DMS79 treated with DMSO at 0.1 percent for 48 hours (cell line): ENCODE measurements around the gene NANOS3.

Experiments used
- DNase-seq: peaks from one replicate; lab custom pipeline; 2025; lab: John Stamatoyannopoulos, UW

Gene NANOS3

DNA sequence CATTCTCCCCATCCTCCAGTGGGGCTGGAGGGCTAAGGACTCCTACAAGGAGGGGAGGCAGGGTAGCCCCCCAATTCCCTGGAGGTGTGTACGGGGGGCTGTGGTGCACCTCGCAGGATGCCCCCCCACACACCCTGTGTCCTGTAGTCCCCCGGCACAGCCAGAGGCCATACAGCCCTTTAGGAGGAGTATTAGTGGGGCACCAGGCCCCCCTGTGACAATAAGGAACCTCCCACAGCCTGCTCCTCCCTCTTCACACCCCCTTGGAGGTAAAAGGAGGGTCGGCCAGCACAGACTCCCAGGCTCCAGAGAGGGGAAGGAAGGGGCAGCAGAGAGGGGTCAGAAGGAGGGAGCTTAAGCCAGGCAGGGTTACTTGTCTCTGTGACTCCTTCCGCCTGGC, at the start of gene NANOS3:
TSS of gene NANOS3 (plus strand) at position 301 of the 400 bp plus-strand sequence. CDS start 115 bp downstream, outside the sequence.
- no peak for DNase-seq

GRCh38 chr19:13827656-13828055, 49.3 kb upstream of the NANOS3 start:
- DNase-seq, result no peak

DNA sequence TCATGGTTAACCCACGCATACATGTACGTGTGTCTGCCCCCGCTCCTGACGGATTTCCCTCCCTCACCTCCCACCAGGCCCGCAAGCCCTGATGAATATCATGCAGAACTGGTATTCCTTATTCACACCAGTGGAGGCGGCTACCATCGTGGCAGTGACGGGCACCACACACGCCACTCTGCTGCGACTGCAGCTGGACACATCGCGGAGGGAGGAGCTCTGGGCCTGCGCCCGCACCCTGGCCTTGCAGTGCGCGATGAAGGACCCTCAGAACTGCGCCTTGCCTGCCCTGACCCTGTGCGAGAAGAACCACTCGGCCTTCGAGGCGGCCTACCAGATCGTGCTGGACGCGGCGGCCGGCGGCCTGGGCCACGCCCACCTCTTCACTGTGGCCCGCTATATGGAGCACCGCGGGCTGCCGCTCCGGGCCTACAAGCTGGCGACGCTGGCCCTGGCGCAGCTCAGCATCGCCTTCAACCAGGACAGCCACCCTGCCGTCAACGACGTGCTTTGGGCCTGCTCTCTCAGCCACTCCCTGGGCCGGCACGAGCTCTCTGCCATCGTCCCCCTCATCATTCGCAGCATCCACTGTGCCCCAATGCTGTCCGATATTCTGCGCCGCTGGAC, 46.7 kb upstream of the NANOS3 start:
- DNase-seq, result no peak

- no peak for DNase-seq
These were observed 46.0 kb upstream of the NANOS3 start for GRCh38 chr19:13830741-13831536.

GRCh38 chr19:13831537-13832467, 45.1 kb upstream of the NANOS3 start:
- DNase-seq, result no peak

DNA sequence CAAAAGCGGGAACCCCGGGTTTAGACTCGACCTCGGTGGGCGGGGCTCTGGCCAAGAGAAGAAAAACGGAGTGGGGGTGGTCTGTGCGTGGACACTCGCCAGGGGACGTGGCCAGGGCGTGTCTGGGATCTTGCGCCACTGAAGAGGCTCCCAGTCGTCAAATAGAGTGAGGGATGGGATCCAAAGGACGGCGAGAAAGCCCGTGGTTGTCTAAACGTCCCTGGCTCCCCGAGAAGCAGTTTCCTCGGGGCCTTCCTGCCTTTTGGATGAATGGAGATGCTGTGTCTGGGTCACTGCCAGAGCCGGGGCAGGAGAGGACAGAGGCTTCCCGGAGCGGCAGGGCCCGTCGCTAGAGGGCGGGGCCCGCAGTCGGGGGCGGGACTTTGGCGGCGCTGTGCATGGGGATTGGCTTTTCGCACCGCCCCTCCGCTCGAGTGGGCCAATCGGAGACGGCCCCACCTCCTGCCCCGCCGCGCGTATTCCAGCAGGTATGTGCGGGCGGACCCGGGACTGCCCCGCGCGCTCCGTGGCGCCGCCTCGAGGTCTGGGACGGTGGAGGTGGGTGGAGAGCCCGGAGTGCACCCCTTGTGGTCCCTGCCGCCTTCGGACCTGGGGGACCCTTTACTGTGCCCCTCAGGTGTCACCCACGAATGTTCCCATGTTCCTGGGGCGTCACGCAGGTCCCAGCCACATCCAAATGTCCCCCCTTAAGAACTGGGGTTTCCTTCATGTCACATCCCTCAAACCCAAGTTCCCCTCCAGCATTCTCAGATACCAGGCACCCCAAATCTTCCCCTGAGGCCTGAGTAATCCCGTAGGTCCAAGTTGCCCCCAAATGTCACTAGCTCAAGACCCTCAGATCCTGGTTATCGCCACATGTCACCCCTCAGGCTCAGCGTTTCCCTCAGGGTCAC, 43.3 kb upstream of the NANOS3 start:
- peak; percentile 90 for DNase-seq

DNA sequence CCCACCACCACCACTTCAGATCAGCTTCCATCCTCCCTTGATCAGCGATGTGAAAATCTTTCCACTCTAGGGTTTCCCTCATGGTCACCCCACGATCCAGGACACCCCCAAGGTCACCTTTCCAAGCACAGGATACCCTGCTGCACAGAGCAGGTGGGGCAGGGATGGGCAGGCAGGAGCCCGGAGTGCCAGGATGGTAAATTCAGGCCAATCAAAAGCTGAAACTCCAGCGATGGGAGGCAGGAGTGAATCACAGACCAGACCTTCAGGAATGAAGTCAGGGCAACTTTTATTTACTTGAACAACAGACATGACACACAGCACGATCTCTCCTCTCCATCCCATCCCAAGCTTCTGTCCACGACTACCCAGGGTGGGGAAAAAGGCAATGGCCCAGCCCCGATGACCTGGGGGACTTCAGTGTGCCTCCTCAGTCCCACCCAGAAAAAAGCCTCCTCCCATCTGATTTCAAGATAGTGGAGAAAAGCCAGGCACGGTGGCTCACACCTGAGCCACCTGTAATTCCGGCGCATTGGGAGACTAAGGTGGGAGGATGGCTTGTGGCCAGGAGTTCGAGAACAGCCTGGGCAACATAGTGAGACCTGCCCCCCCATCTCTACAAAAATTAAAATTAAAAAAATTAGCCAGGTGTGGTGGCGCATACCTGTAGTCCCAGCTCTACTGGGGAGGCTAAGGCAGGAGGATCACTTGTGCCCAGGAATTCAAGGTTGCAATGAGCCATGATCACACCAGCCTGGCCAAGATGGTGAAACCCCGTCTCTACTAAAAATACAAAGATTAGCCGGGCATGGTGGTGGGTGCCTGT, 42.5 kb upstream of the NANOS3 start:
- DNase-seq, result no peak

DNA sequence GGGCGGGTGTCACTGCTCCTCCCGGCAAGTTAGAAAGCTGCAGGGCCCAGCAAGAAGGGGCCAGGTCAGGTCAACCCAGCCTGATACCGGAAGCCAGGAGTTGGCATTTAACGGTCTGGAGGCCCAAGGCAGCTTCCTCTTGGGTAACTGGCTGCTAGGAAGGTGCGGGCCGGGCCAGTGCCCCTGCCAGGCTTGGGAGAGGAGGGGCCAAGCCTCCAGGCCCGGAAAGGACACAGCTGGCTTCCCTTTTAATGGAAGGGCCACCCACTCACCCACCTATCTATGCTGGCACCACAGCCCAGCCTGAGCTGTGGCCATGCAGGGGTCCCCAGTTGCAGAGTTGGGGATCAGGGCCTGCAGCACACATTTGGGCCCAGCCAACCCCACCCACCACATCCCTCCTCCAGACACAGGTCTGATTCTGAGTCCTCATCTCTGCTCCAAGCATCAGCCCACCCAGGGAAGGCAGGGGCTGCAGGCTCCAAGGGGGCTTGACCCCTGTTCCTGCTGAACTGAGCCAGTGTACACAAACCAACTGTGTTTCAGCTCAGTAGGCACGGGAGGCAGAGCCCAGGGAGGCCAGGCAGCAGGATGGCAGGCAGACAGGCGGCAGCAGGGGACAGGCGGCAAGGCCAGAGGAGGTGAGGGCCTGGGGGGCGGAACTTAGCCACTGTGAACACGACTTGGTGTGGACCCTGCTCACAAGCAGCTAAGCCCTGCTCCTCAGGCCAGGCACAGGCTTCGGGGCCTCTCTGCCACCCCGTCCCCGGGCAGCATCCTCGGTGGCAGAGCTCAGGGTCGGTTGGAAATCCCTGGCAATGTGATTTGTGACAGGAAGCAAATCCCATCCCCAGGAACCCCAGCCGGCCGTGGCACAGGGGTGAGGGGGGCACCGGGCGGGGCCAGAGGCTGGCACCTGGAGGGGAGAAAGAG, 40.9 kb upstream of the NANOS3 start:
- no peak for DNase-seq

- no peak for DNase-seq
These were observed 38.4 kb upstream of the NANOS3 start for GRCh38 chr19:13838435-13839129.

GRCh38 chr19:13839130-13839937, 37.6 kb upstream of the NANOS3 start:
- DNase-seq, result no peak

- no peak for DNase-seq
These were observed 37.0 kb upstream of the NANOS3 start for GRCh38 chr19:13839938-13840304.

DNA sequence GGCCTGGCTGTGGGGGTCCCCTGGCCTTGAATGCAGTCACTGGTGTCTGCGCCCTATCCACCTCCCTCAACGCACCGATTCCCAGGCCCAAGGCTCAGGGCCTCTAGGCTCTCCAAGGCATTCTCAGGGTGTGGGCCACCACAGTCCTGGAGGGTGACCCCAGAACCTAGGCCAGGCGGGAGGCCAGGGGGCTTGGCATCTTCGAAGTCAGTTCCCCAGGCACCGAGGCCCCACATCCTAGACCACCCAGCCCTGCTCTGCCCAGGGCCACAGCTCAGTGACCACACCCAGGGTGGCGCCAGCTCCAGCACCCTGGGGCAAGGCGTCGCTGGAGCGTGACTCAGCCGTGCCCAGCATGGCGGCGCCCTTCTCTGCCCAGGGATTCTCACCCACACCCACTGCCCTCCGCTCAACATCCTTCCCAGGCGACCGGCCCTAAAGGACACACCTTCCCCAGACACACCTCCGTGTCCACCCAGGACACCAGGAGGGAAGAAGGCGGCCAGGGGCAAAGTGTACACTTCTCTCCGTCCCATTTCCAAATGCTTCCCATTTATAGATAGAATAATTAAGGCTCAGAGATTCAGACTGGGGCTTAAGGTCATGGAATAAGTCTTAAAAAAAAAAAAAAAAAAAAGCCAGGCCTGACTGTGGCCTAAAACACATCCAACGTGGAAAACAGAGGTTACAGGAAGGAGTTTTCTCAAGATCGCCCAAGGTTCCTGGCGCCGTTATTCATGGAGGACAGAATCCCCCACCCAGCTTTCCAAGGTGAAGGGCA, 36.4 kb upstream of the NANOS3 start:
- DNase-seq, result no peak

- no peak for DNase-seq
These were observed 35.6 kb upstream of the NANOS3 start for GRCh38 chr19:13841086-13841961.

DNA sequence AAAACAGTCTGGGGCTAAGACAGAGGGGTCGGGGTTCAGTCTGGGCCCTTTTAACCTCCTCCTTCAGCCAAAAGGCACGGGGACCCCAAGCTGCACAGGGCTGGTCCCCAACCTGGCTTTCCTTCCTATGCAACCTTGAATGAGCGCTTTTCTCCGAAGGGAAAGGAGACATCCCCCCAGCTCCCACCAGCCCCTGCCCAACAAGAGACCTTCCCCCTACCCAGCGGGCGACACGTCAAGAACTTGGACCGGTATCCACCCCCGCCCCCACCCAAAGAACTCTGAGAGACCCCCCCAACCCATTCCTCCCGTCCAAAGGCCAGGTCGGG, 35.0 kb upstream of the NANOS3 start:
- DNase-seq, result no peak

- DNase-seq, result peak; percentile 28
These were observed 34.4 kb upstream of the NANOS3 start for GRCh38 chr19:13842291-13843103.
